GM18951 (cell line): ENCODE measurements around the gene CRIM1.

Experiments used
- POLR2A ChIP-seq: IDR thresholded peaks from 4 replicates; pipeline ENCODE4 v1.6.1; 2011; ENCODE audit warnings: mild to moderate bottlenecking; ENCODE audit not compliant: insufficient read length, insufficient read depth; ENCODE audit errors: extremely low read depth
- in situ Hi-C: fragments of 300-500 bp; cut with MboI; formaldehyde crosslinking; loops from one replicate; pipeline ENCODE4 v1.12.0; 2022; ENCODE audit warnings: low sequenced_read_pairs, mixed read lengths, inconsistent platforms; ENCODE audit not compliant: unreplicated experiment

The CRIM1 gene

DNA sequence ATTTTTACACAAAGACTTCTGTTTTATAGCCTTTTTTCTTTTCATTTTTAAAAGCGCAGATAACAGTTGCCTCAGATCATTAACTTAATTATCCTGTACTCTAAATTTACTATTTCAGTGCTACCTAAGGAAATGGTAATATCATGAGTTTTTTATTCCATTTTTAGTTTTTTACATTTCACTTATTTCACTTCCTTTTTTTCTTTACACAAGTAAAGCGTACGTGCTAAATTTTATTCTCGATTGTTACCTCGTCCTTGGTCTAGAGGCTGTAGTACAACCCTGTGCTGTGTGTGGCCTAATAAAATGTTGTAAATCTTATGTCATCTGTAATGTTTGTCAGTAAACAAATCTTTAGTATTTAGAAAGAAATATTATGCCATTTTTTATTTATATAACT lies 49.2 kb downstream of the CRIM1 start:
- in situ Hi-C loops: no loop called here
- TF ChIP-seq POLR2A: no peak

DNA sequence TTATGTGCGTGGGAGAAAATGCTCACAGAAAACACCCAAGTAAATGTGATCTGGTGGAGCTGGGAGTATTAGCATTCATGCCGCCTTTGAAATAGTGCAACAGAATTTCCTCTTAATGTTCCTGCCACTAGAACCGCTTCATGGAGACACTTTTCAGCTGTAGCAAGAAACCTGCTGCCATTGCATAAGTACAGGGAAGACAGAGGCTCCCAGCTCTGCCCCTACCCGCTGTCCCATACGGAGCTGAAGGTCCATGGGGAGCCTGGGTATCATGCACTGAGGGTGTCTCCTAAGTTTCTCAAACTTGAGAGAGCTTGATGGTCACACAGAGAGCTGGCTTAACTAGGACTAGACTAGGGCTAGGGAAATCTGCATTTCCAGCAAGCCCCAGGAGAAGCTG lies 49.6 kb downstream of the CRIM1 start:
- TF ChIP-seq POLR2A: no peak
- in situ Hi-C loops: no loop called here

DNA sequence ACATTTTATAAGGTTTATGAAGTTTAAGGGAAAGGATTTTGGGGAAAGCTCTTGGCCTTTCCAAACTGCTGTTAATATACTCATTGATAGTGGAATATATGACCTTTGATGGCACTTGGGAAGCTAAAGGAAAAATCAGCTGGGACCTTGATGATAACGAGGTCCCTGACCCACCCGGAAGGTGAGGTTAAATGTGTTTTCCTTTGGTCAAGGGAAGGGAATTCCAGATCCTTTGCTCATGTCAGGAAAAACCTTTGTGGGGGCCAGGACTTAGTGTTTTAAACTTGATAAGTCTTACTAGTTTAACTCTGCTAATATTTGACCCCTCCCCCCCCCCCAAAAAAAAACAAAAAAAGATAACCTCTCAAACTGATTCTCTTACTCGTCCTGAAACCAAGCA lies 50.7 kb downstream of the CRIM1 start:
- no peak for TF ChIP-seq POLR2A
- in situ Hi-C loops: no loop called here

- no peak for TF ChIP-seq POLR2A
- in situ Hi-C loops: no loop called here
Measured at GRCh38 chr2:36407413-36407812, 51.8 kb downstream of the CRIM1 start.

GRCh38 chr2:36408198-36408703 lies 52.7 kb downstream of the CRIM1 start:
- in situ Hi-C loops: no loop called here
- no peak for TF ChIP-seq POLR2A

DNA sequence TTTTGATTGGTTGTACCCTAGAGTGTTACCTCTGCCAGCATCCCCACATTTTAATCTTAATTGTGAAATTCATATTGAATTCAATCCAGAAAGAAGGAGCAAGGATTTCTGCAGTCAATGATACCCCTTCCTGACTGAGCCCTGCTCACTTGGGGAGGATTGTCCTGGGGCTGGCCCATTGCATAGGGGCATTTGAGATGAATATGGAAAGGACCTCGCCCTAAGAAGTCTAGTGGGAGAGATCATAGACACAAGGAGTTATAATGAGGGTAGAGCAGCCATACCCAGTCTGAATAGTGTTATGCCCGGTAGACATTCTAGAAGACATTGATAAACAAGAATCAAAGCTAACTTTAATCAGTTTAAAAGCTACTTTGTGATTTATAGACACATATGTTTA lies 53.8 kb downstream of the CRIM1 start:
- in situ Hi-C loops: no loop called here
- no peak for TF ChIP-seq POLR2A

- in situ Hi-C loops: no loop called here
- TF ChIP-seq POLR2A: no peak
Measured at GRCh38 chr2:36409935-36410334, 54.4 kb downstream of the CRIM1 start.

- TF ChIP-seq POLR2A: no peak
- in situ Hi-C loops: no loop called here
Measured at GRCh38 chr2:36410681-36411080, 55.1 kb downstream of the CRIM1 start.

DNA sequence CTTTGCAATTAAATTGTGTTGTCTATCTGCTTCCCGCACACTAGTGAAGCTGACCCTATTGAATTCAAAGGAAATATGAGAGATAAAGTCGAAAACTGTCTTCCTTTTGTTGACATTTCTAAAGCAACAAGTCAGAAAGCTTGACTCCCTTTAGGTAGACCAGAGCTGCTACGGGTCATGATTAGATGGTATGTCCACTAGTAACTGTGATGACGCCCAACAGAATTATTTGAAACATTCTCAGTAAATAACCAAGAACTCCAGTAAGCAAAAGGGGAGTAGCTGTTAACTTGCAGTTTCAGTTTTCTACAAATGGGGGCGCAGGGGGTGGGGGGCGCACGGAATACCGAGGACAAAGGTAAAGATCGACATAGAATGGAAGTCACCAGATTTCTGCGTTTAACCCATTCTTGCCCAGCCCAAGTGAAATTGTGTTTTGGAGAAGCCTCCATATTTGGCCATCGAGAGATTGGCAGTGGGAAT lies 56.4 kb downstream of the CRIM1 start:
- in situ Hi-C loops: no loop called here

GRCh38 chr2:36413218-36413617 lies 57.6 kb downstream of the CRIM1 start:
- in situ Hi-C loops: no loop called here
- no peak for TF ChIP-seq POLR2A

More for the DNA sequence above, 56.4 kb downstream of the CRIM1 start:
- no peak for TF ChIP-seq POLR2A

DNA sequence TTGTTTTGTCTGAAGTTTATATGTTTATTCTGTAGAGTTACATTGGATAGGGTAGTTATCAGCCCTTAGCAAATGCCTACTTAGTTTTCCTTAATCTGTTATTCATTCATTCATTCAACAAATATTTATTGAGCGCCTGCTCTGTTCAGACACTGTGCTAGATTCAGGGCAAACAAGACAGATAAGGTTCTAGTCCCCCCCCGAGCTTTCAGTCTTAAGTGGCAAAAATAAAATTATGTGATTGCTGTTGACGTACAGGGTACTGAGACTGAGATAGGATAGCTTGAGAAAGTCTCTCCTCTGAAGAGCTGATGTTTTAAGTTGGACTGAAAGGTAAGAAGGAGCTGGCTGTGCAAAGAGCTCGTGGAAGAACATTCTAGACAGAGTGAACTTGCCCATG lies 58.7 kb downstream of the CRIM1 start:
- TF ChIP-seq POLR2A: no peak
- in situ Hi-C loops: no loop called here

- TF ChIP-seq POLR2A: no peak
- in situ Hi-C loops: no loop called here
Measured at GRCh38 chr2:36415381-36416022, 59.9 kb downstream of the CRIM1 start.

GRCh38 chr2:36416370-36417165 lies 61.0 kb downstream of the CRIM1 start:
- in situ Hi-C loops: no loop called here

More at GRCh38 chr2:36416370-36417165, 61.0 kb downstream of the CRIM1 start:
- TF ChIP-seq POLR2A: no peak
